H1 (cell line): ENCODE results near the gene BICD1. TPM values are rescaled to one million over a fixed set of nuclear protein-coding genes. Genes with fewer than 3 reads are reported as not detected.

Experiments
- CTCF ChIA-PET: fragments of 300-600 bp; sonication (Branson Sonifier 250); formaldehyde crosslinking; loops from one replicate; lab custom pipeline; 2021; ENCODE audit not compliant: partially characterized antibody; lab: Charles Lee
- POLR2A ChIA-PET: fragments of 300-600 bp; sonication (Branson Sonifier 250); formaldehyde crosslinking; loops from one replicate; lab custom pipeline; 2021; ENCODE audit warnings: inconsistent platforms; ENCODE audit not compliant: partially characterized antibody; lab: Charles Lee
- DNase-seq, 2 experiments: peaks; one replicate each; pipeline versions ENCODE4 v3.0.0 to v3.0.0-alpha.2; 2010 to 2022; ENCODE audit warnings: low spot score in 2 of 2, low read depth in 1 of 2, mixed read lengths in 1 of 2
- FAIRE-seq: peaks from 2 replicates; lab custom pipeline; 2011; peaks lifted over from hg19 to GRCh38; lab: Jason Lieb, UNC
- H2AFZ ChIP-seq: 2 replicates; pipeline ENCODE4 v1.8.1; 2012; ENCODE audit warnings: low read length, inconsistent platforms
- H2AK5ac ChIP-seq: 2 replicates; pipeline ENCODE4 v1.6.1; 2013; ENCODE audit warnings: low read depth, low read length
- H2BK120ac ChIP-seq: replicated peaks from 2 replicates; pipeline ENCODE3; 2013; ENCODE audit warnings: low read depth, low read length, inconsistent platforms
- H2BK12ac ChIP-seq: 2 replicates; pipeline ENCODE4 v1.6.1; 2013; ENCODE audit warnings: low read depth, low read length
- H2BK15ac ChIP-seq: 2 replicates; pipeline ENCODE4 v1.6.1; 2013; ENCODE audit warnings: low read length
- H2BK20ac ChIP-seq: 2 replicates; pipeline ENCODE4 v1.6.1; 2013; ENCODE audit warnings: low read length
- H2BK5ac ChIP-seq: 2 replicates; pipeline ENCODE4 v1.6.1; 2013; ENCODE audit warnings: low read depth, low read length
- H3K14ac ChIP-seq: 2 replicates; pipeline ENCODE4 v1.6.1; 2013; ENCODE audit warnings: inconsistent platforms; ENCODE audit not compliant: insufficient read length
- H3K18ac ChIP-seq: 2 replicates; pipeline ENCODE4 v1.6.1; 2013; ENCODE audit warnings: low read length; ENCODE audit errors: extremely low read depth
- H3K23ac ChIP-seq: 2 replicates; pipeline ENCODE4 v1.6.1; 2013; ENCODE audit warnings: inconsistent platforms; ENCODE audit not compliant: insufficient read length
- H3K23me2 ChIP-seq: 2 replicates; pipeline ENCODE4 v1.6.1; 2013; ENCODE audit warnings: low read depth, low read length
- H3K27ac ChIP-seq: 2 replicates; pipeline ENCODE4 v1.6.1; 2011; ENCODE audit warnings: low read depth, low read length, inconsistent platforms
- H3K27me3 ChIP-seq, 4 experiments: replicated peaks in 1 of 4; 1 replicate in 1 of 4; 2 replicates in 3 of 4; pipeline versions ENCODE4 v1.6.1 to v1.8.1; 2011 to 2013; ENCODE audit warnings: low read length in 3 of 4, mild to moderate bottlenecking in 3 of 4, inconsistent platforms in 2 of 4, mixed read lengths in 2 of 4, moderate library complexity in 1 of 4; ENCODE audit not compliant: control insufficient read depth in 3 of 4, insufficient read depth in 3 of 4; ENCODE audit errors: extremely low read depth in 1 of 4
- H3K36me3 ChIP-seq, 4 experiments: 2 replicates each; pipeline versions ENCODE4 v1.6.1 to v1.8.1; 2011 to 2013; ENCODE audit warnings: mild to moderate bottlenecking in 4 of 4, low read length in 3 of 4, moderate library complexity in 2 of 4, control low read depth in 1 of 4, inconsistent platforms in 1 of 4; ENCODE audit not compliant: insufficient read depth in 4 of 4, control insufficient read depth in 2 of 4
- H3K4ac ChIP-seq: replicated peaks from 2 replicates; pipeline ENCODE3; 2013; ENCODE audit warnings: low read length, low read depth, mixed read lengths, inconsistent platforms; ENCODE audit not compliant: insufficient read length
- H3K4me1 ChIP-seq, 4 experiments: replicated peaks in 1 of 4; 1 replicate in 1 of 4; 2 replicates in 3 of 4; pipeline versions ENCODE4 v1.6.1 to v1.8.1; 2011 to 2013; ENCODE audit warnings: low read length in 3 of 4, inconsistent platforms in 2 of 4, mixed read lengths in 1 of 4; ENCODE audit not compliant: insufficient read depth in 4 of 4, control insufficient read depth in 3 of 4
- H3K4me2 ChIP-seq, 2 experiments: 2 replicates each; pipeline versions ENCODE4 v1.6.1 to v1.8.1; 2011 to 2013; ENCODE audit warnings: low read depth in 2 of 2, low read length in 2 of 2, control low read depth in 1 of 2, inconsistent platforms in 1 of 2, mild to moderate bottlenecking in 1 of 2; ENCODE audit not compliant: insufficient read depth in 1 of 2
- H3K4me3 ChIP-seq, 4 experiments: fragments of 200-600, 300-600 bp in 1 of 4; sonication (generic), shearing (Covaris generic), sonication (Bioruptor Twin) in 1 of 4; 2 replicates each; pipeline versions ENCODE4 v1.5.1 to v1.8.1; 2011 to 2016; ENCODE audit warnings: low read length in 4 of 4, low read depth in 3 of 4, control low read depth in 2 of 4, inconsistent platforms in 2 of 4, mild to moderate bottlenecking in 2 of 4, mixed read lengths in 1 of 4, moderate library complexity in 1 of 4; ENCODE audit not compliant: insufficient read depth in 2 of 4; ENCODE audit errors: extremely low read depth in 1 of 4
- H3K56ac ChIP-seq: replicated peaks from 2 replicates; pipeline ENCODE3; 2013; ENCODE audit warnings: low read depth, mild to moderate bottlenecking, mixed read lengths, low read length, inconsistent platforms; ENCODE audit not compliant: insufficient read length
- H3K79me1 ChIP-seq: 2 replicates; pipeline ENCODE4 v1.6.1; 2013; ENCODE audit warnings: low read depth, low read length, control low read depth
- H3K79me2 ChIP-seq, 2 experiments: 2 replicates each; pipeline versions ENCODE4 v1.6.1 to v1.8.1; 2012 to 2013; ENCODE audit warnings: low read length in 2 of 2, mild to moderate bottlenecking in 2 of 2, inconsistent platforms in 1 of 2; ENCODE audit not compliant: insufficient read depth in 2 of 2, control insufficient read depth in 1 of 2
- H3K9ac ChIP-seq, 4 experiments: replicated peaks in 1 of 4; 1 replicate in 1 of 4; 2 replicates in 3 of 4; pipeline versions ENCODE4 v1.6.1 to v1.8.1; 2011 to 2013; ENCODE audit warnings: low read depth in 3 of 4, low read length in 3 of 4, control low read depth in 2 of 4, mild to moderate bottlenecking in 2 of 4, moderate library complexity in 2 of 4, inconsistent platforms in 1 of 4; ENCODE audit errors: extremely low read depth in 1 of 4
- H3K9me3 ChIP-seq, 2 experiments: 2 replicates each; pipeline versions ENCODE4 v1.6.1 to v1.8.1; 2012 to 2013; ENCODE audit warnings: mild to moderate bottlenecking in 2 of 2, moderate library complexity in 2 of 2, control low read depth in 1 of 2, inconsistent platforms in 1 of 2, low read depth in 1 of 2, low read length in 1 of 2, mixed read lengths in 1 of 2; ENCODE audit not compliant: insufficient read depth in 2 of 2
- H4K20me1 ChIP-seq, 2 experiments: replicated peaks in 1 of 2; 2 replicates each; pipeline versions ENCODE3 to v1.8.1; 2011 to 2013; ENCODE audit warnings: inconsistent platforms in 2 of 2, low read length in 2 of 2, mild to moderate bottlenecking in 1 of 2; ENCODE audit not compliant: insufficient read depth in 2 of 2, control insufficient read depth in 1 of 2
- H4K5ac ChIP-seq: 2 replicates; pipeline ENCODE4 v1.6.1; 2013; ENCODE audit warnings: low read length, low read depth, mixed read lengths, inconsistent platforms; ENCODE audit not compliant: insufficient read length
- H4K8ac ChIP-seq: 2 replicates; pipeline ENCODE4 v1.8.0; 2013; ENCODE audit warnings: mild to moderate bottlenecking, moderate library complexity, low read length, inconsistent platforms; ENCODE audit not compliant: insufficient read depth; ENCODE audit errors: extremely low read depth
- H4K91ac ChIP-seq: replicated peaks from 2 replicates; pipeline ENCODE3; 2013; ENCODE audit warnings: low read length, mixed read lengths, inconsistent platforms; ENCODE audit not compliant: insufficient read length
- WGBS, 2 experiments: shearing (Covaris generic) in 1 of 2; methylation state at CpG; one replicate each; pipeline versions ENCODE4 v1.1.6 to v1.1.7; 2013 to 2015; ENCODE audit warnings: low lambda C conversion rate in 2 of 2, mixed read lengths in 2 of 2, inconsistent platforms in 1 of 2, low coverage in 1 of 2, missing lambda C conversion rate in 1 of 2; ENCODE audit not compliant: insufficient replicate concordance in 2 of 2, insufficient coverage in 1 of 2, insufficient read length in 1 of 2; ENCODE audit errors: extremely low coverage in 1 of 2, missing lambda C conversion rate in 1 of 2; 5-methylcytosine and 5-hydroxymethylcytosine counted together
- polyA plus RNA-seq, 7 experiments: library from polyadenylated mRNA; depleted of rRNA in 3 of 7; stranded (reverse) in 5 of 7; unstranded in 2 of 7; fragments of >200 nt in 5 of 7; fragments of 200-250 nt in 2 of 7; gene quantifications; 1 replicate in 5 of 7; 2 replicates in 1 of 7; 4 replicates in 1 of 7; pipeline versions ENCODE4 v1.2.1 to v1.2.3, GENCODE V29; 2011 to 2013; ENCODE audit warnings: missing spikeins in 2 of 7, mixed read lengths in 2 of 7
- total RNA-seq: library from RNA; stranded (reverse); fragmentation: NEBNext Ultra II Directional; extraction: Animal tissue kit (Norgen Biotek cat#: 25700); gene quantifications from 2 replicates; pipeline ENCODE4 v1.2.1, GENCODE V29; 2021

BICD1 gene
- total and polyA plus RNA-seq, 2 of the 8 experiments (the other 6 are each of a cell fraction or from before 2014, with no cell fraction given): 34.1 to 58.4 TPM

DNA sequence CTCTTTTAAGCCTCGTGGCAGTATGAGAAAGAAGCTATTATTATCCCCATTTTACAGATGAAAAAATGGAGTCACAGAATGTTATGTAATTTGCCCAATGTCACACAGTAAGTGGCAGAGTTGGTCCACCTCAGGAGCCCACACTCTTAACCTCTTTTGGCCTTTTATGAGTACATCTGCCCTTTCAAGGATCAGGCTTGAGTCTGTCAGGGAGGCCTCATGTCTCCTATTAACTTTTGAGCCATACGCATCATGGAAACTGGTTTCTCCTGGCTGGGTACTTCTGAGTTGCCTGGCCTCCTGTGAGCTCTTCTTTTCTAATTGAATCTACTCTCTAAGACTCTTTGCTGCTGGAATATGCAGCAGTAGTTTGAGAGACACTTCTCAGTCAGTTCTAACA lies 101.7 kb downstream of the BICD1 start:
- peaks cover 0 to 8% (median 6%) of the 10 kb centered on the region in 4 experiments; a peak in 4 of 7 replicates for H3K4me1 ChIP-seq
- no peak overlapping the region for H2AFZ ChIP-seq
- H2BK12ac ChIP-seq: no peak overlapping the region
- no peaks in the 10 kb centered on the region for H3K9me3 ChIP-seq
- no peak overlapping the region for H3K27ac ChIP-seq
- no peak overlapping the region for H3K14ac ChIP-seq
- no peak overlapping the region for H2AK5ac ChIP-seq
- no peak for DNase-seq
- H3K36me3 ChIP-seq: peaks cover 0 to 5% (median 0%) of the 10 kb centered on the region in 4 experiments; a peak in 2 of 8 replicates
- no peak overlapping the region for H3K18ac ChIP-seq
- no peaks in the 10 kb centered on the region for H4K20me1 ChIP-seq
- no peak overlapping the region for H2BK5ac ChIP-seq
- H4K91ac ChIP-seq: no peak overlapping the region
- no peak overlapping the region for H4K8ac ChIP-seq
- H3K9ac ChIP-seq: no peak overlapping the region
- H4K5ac ChIP-seq: no peak overlapping the region
- POLR2A ChIA-PET: interaction anchor here (0.6 to 1.9 kb wide), 4 partner anchors 10 to 68 kb away, joined by 3 to 6 read pairs (median 4); no protein-coding TSS in a partner anchor
- H3K4me3 ChIP-seq: no peak overlapping the region
- H3K79me2 ChIP-seq: peaks cover 0 to 14% of the 10 kb centered on the region in 2 experiments; a peak in 2 of 4 replicates
- CTCF ChIA-PET: interaction anchor here (0.6 to 1.1 kb wide), 3 partner anchors 201 to 462 kb away, joined by 3 to 4 read pairs (median 3); no protein-coding TSS in a partner anchor
- H3K23me2 ChIP-seq: no peaks in the 10 kb centered on the region
- FAIRE-seq: no peak
- H2BK120ac ChIP-seq: no peak overlapping the region
- H3K56ac ChIP-seq: no peak overlapping the region
- no peak overlapping the region for H3K4me2 ChIP-seq
- H3K79me1 ChIP-seq: no peaks in the 10 kb centered on the region
- H3K27me3 ChIP-seq: no peaks in the 10 kb centered on the region
- no peak overlapping the region for H2BK20ac ChIP-seq
- no peak overlapping the region for H3K4ac ChIP-seq
- no peak overlapping the region for H3K23ac ChIP-seq
- WGBS, 2 experiments: 77% methylated on average over 2 of the region's 2 CpGs; no CpG with 5 or more reads in 1 of the 2 experiments
- no peak overlapping the region for H2BK15ac ChIP-seq
